D721Med (cell line): ENCODE measurements around the gene FBXL5.
"Not testable (repeated sequence)": the region's sequence is repeated elsewhere in the genome, so short reads cannot be mapped to it uniquely, and the experiment has no call there.

Source experiments
- DNase-seq: peaks from one replicate; pipeline ENCODE4 v3.0.0; 2011; ENCODE audit warnings: low spot score; ENCODE audit not compliant: insufficient read length
- FAIRE-seq: peaks from 2 replicates; lab custom pipeline; 2011; peaks lifted over from hg19 to GRCh38; lab: Jason Lieb, UNC
- CTCF ChIP-seq: IDR thresholded peaks from 2 replicates; pipeline ENCODE4 v1.5.1; 2012; ENCODE audit warnings: mild to moderate bottlenecking, control low read depth; ENCODE audit not compliant: insufficient read depth; ENCODE audit errors: missing control alignments

Gene FBXL5

GRCh38 chr4:15652841-15653240 lies 2.3 kb downstream of the FBXL5 start:
- DNase-seq (no peak), FAIRE-seq (no peak)
- TF ChIP-seq CTCF: no peak

GRCh38 chr4:15652191-15652590 lies 3.0 kb downstream of the FBXL5 start:
- DNase-seq: no peak
- TF ChIP-seq CTCF: no peak
- FAIRE-seq: no peak

GRCh38 chr4:15651676-15652075 lies 3.5 kb downstream of the FBXL5 start:
- no peak for TF ChIP-seq CTCF
- no peak for FAIRE-seq
- no peak for DNase-seq

GRCh38 chr4:15649914-15650545 lies 5.1 kb downstream of the FBXL5 start:
- TF ChIP-seq CTCF: peak; percentile 80
- peak; percentile 92 for FAIRE-seq

GRCh38 chr4:15648600-15648999 lies 6.6 kb downstream of the FBXL5 start:
- FAIRE-seq (no peak), DNase-seq (no peak)
- TF ChIP-seq CTCF: no peak

More at GRCh38 chr4:15649914-15650545, 5.1 kb downstream of the FBXL5 start:
- no peak for DNase-seq

- FAIRE-seq (no peak), DNase-seq (no peak)
- TF ChIP-seq CTCF: no peak
These were observed 16.7 kb downstream of the FBXL5 start for GRCh38 chr4:15638418-15638817.

- DNase-seq (no peak), FAIRE-seq (no peak)
- TF ChIP-seq CTCF: no peak
These were observed 18.3 kb downstream of the FBXL5 start for GRCh38 chr4:15636818-15637217.

- not testable (repeated sequence) for FAIRE-seq, DNase-seq
These were observed 37.8 kb downstream of the FBXL5 start for GRCh38 chr4:15617407-15617806.

GRCh38 chr4:15614891-15615290 lies 40.3 kb downstream of the FBXL5 start:
- FAIRE-seq, DNase-seq: not testable (repeated sequence)
